OCI-LY1 (cell line): ENCODE measurements around the gene TSNAX.

Experiments
- H2AFZ ChIP-seq: fragments of 200-600 bp; sonication (generic), shearing (Covaris generic); 2 replicates; pipeline ENCODE4 v1.6.0; 2014; ENCODE audit warnings: antibody characterized with exemption, mild to moderate bottlenecking, low read length
- H3F3A ChIP-seq: fragments of 200-600 bp; sonication (generic), shearing (Covaris generic); 2 replicates; pipeline ENCODE4 v1.6.0; 2014; ENCODE audit warnings: mild to moderate bottlenecking, antibody characterized with exemption, low read length, moderate library complexity; ENCODE audit not compliant: insufficient read depth
- H3K27ac ChIP-seq: fragments of 200-600 bp; sonication (generic); 2 replicates; pipeline ENCODE4 v1.5.1; 2014; ENCODE audit warnings: low read length, mixed run types, mild to moderate bottlenecking, low read depth; ENCODE audit not compliant: poor library complexity, severe bottlenecking
- H3K27me3 ChIP-seq: fragments of 200-600 bp; sonication (generic); 2 replicates; pipeline ENCODE4 v1.6.0; 2014; ENCODE audit warnings: antibody characterized with exemption, mild to moderate bottlenecking, low read length, moderate library complexity; ENCODE audit not compliant: insufficient read depth
- H3K36me3 ChIP-seq: fragments of 200-600 bp; sonication (generic); 2 replicates; pipeline ENCODE4 v1.6.1; 2014; ENCODE audit warnings: mild to moderate bottlenecking, antibody characterized with exemption, low read length, moderate library complexity, mixed read lengths; ENCODE audit not compliant: insufficient read depth
- H3K4me1 ChIP-seq: fragments of 200-600 bp; sonication (generic); 2 replicates; pipeline ENCODE4 v1.5.1; 2014; ENCODE audit warnings: mild to moderate bottlenecking, low read length, moderate library complexity; ENCODE audit not compliant: insufficient read depth, severe bottlenecking
- H3K4me2 ChIP-seq: fragments of 200-600 bp; sonication (generic), shearing (Covaris generic); 2 replicates; pipeline ENCODE4 v1.6.1; 2014; ENCODE audit warnings: low read length
- H3K4me3 ChIP-seq: fragments of 200-600 bp; sonication (generic); 2 replicates; pipeline ENCODE4 v1.5.1; 2014; ENCODE audit warnings: low read length, low read depth, mild to moderate bottlenecking, mixed read lengths; ENCODE audit not compliant: poor library complexity, severe bottlenecking
- H3K79me2 ChIP-seq: fragments of 200-600 bp; shearing (Covaris generic); 2 replicates; pipeline ENCODE4 v1.6.1; 2016; ENCODE audit warnings: mixed run types, low read length, mixed read lengths; ENCODE audit not compliant: insufficient read depth
- H3K9ac ChIP-seq: fragments of 200-600 bp; sonication (generic), shearing (Covaris generic); 2 replicates; pipeline ENCODE4 v1.6.1; 2014; ENCODE audit warnings: mild to moderate bottlenecking, low read length, mixed read lengths
- H3K9me2 ChIP-seq: fragments of 200-600 bp; sonication (generic), shearing (Covaris generic); 2 replicates; pipeline ENCODE4 v1.6.1; 2014; ENCODE audit warnings: low read depth, mild to moderate bottlenecking, low read length, mixed read lengths
- H3K9me3 ChIP-seq: fragments of 200-600 bp; shearing (Covaris generic); 2 replicates; pipeline ENCODE4 v1.6.1; 2014; ENCODE audit warnings: low read length, mixed read lengths
- H4K20me1 ChIP-seq: fragments of 200-600 bp; sonication (generic), shearing (Covaris generic); 2 replicates; pipeline ENCODE4 v1.6.0; 2016; ENCODE audit warnings: mild to moderate bottlenecking, low read length; ENCODE audit not compliant: insufficient read depth
- EZH2 ChIP-seq: fragments of 200-600 bp; sonication (generic), shearing (Covaris generic); IDR thresholded peaks from 2 replicates; pipeline ENCODE4 v1.8.0; 2017; ENCODE audit warnings: borderline replicate concordance, mixed run types, mild to moderate bottlenecking, antibody characterized with exemption, low read length, moderate library complexity, mixed read lengths
- TF ChIP-seq, protein P1 (sequence below): fragments of 200-600 bp; sonication (generic), shearing (Covaris generic); IDR thresholded peaks from 2 replicates; pipeline ENCODE4 v1.5.1; 2017; ENCODE audit warnings: mild to moderate bottlenecking, antibody characterized with exemption, low read length, moderate library complexity, mixed read lengths

TSNAX gene

DNA sequence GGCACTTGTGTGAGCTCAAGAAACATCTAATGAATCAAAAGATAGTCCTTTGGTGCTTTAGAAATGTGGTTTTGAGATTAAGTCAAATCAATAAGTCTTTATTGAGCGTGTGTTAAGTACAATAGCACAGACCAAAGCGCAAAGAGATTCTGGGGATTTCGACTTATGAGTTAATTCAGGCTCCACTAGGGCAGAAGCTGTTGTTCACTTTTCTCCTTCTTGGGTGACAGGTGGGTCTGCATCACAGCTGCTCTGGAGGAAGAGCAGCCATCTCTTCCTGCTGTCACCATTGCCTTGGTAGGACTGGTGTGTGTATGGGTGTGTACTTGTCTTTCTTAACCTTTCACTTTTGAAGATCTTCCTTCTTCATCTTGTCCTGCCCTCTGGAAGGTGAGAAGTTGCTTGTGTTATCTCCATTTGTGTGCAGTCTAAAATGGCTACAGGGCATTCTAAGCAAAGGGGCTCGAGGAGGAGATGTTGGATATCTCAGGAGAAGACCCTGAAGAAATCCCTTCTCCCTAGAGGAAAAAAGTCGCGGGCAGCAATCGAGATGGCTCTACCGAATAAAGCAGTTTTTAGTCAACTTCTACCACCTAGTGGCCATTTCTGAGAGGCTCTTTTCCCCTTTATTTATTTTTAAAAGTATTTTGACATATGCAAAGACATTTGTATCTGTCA is 75.3 kb downstream of the TSNAX start:
- Histone ChIP-seq H3K27ac (no peak overlapping the region), H3K4me3 (peak overlapping the region; percentile 43), H3K9ac (peak overlapping the region; percentile 16; the same call in 1 of the 2 replicates)

DNA sequence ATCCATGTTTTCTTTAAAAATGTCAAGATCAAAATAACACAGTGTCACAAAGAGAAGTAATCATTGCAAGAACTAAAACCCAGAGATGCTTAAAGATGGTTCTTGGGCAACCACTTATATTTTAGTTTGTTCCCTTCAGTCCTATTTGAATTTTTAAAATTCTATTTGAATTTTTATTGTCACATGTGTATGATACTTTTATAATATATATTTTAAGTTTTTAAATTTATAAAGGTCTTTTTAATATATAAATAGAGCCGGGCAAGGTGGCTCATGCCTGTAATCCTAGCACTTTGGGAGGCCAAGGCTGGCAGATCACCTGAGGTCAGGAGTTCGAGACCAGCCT is 75.8 kb downstream of the TSNAX start:
- no peaks in the 10 kb centered on the region for H3K79me2 ChIP-seq
- no peaks in the 10 kb centered on the region for H3K9me2 ChIP-seq
- no peak overlapping the region for H3K9ac ChIP-seq
- peaks cover 5% of the 10 kb centered on the region for H3K4me1 ChIP-seq
- TF ChIP-seq, protein P1, sequence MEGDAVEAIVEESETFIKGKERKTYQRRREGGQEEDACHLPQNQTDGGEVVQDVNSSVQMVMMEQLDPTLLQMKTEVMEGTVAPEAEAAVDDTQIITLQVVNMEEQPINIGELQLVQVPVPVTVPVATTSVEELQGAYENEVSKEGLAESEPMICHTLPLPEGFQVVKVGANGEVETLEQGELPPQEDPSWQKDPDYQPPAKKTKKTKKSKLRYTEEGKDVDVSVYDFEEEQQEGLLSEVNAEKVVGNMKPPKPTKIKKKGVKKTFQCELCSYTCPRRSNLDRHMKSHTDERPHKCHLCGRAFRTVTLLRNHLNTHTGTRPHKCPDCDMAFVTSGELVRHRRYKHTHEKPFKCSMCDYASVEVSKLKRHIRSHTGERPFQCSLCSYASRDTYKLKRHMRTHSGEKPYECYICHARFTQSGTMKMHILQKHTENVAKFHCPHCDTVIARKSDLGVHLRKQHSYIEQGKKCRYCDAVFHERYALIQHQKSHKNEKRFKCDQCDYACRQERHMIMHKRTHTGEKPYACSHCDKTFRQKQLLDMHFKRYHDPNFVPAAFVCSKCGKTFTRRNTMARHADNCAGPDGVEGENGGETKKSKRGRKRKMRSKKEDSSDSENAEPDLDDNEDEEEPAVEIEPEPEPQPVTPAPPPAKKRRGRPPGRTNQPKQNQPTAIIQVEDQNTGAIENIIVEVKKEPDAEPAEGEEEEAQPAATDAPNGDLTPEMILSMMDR: no peak
- TF ChIP-seq EZH2: no peak
- no peaks in the 10 kb centered on the region for H4K20me1 ChIP-seq
- H3F3A ChIP-seq: no peaks in the 10 kb centered on the region
- H3K4me3 ChIP-seq: no peak overlapping the region
- no peaks in the 10 kb centered on the region for H3K27me3 ChIP-seq
- H2AFZ ChIP-seq: no peak overlapping the region
- no peak overlapping the region for H3K27ac ChIP-seq
- H3K4me2 ChIP-seq: no peak overlapping the region
- H3K36me3 ChIP-seq: no peaks in the 10 kb centered on the region; the same call in 1 of the 2 replicates
- no peaks in the 10 kb centered on the region for H3K9me3 ChIP-seq

More for the DNA sequence above, 75.3 kb downstream of the TSNAX start:
- H3K27me3 ChIP-seq: no peaks in the 10 kb centered on the region
- TF ChIP-seq, protein P1: peak; percentile 72
- TF ChIP-seq EZH2: no peak
- peak overlapping the region; percentile 63 for H3K4me2 ChIP-seq
- no peaks in the 10 kb centered on the region for H4K20me1 ChIP-seq
- H3K4me1 ChIP-seq: peaks cover 5% of the 10 kb centered on the region
- no peaks in the 10 kb centered on the region for H3K9me2 ChIP-seq
- no peak overlapping the region for H2AFZ ChIP-seq
- no peaks in the 10 kb centered on the region for H3K79me2 ChIP-seq
- H3F3A ChIP-seq: no peaks in the 10 kb centered on the region
- no peaks in the 10 kb centered on the region for H3K9me3 ChIP-seq
- no peaks in the 10 kb centered on the region; the same call in 1 of the 2 replicates for H3K36me3 ChIP-seq

DNA sequence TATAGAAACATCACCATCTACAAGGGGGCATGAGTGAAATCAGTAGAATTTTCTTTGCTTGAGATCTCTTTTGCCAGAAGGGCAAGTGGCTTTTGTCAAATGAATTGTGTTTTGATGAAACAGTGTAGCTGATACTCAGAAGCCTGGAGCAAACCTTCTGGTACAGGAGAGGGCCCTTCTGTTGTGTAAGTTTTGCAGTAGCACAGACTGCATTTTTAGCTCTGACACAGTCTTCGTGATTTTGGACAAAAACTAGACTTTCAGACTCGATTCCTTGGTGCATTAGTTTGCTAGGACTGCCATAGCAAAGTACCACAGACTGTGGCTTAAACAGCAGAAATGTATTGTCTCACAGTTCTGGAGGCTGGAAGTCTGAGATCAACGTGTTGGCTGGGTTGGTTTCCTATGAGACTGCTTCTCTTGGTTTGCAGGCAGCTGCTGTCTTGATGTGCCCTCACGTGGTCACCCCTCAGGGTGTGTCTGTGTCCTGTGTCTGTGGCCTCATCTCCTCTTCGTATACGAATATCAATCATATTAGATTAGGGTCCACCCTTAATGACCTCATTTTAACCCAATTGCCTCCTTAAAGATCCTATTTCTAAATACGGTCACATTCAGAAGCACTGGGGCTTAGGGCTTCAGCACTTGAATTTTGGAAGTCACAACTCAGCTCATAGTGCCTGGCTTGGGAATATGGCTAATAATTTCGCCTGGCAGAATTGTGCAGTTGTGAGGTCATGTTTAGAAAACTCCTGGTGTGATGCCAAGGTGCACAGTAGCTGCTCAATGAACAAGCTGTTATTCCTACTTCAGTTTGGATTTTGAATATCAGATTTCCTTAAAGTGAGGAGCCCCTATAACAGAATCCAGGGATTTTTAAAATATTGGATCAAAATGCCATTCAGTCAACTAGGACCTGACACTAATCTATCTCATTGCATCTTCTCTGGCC is 77.0 kb downstream of the TSNAX start:
- Histone ChIP-seq H3K27ac (no peak overlapping the region), H3K9me2 (no peaks in the 10 kb centered on the region), H2AFZ (no peak overlapping the region), H3K9me3 (no peaks in the 10 kb centered on the region), H3K4me3 (no peak overlapping the region), H3K9ac (no peak overlapping the region), H4K20me1 (no peaks in the 10 kb centered on the region), H3K4me2 (no peak overlapping the region), H3K36me3 (no peaks in the 10 kb centered on the region; the same call in 1 of the 2 replicates), H3K4me1 (peaks cover 5% of the 10 kb centered on the region), H3K79me2 (no peaks in the 10 kb centered on the region), H3K27me3 (no peaks in the 10 kb centered on the region), H3F3A (no peaks in the 10 kb centered on the region)
- TF ChIP-seq, protein P1: no peak
- TF ChIP-seq EZH2: no peak
